Measurements from ENCODE around the gene DAP.

DNA sequence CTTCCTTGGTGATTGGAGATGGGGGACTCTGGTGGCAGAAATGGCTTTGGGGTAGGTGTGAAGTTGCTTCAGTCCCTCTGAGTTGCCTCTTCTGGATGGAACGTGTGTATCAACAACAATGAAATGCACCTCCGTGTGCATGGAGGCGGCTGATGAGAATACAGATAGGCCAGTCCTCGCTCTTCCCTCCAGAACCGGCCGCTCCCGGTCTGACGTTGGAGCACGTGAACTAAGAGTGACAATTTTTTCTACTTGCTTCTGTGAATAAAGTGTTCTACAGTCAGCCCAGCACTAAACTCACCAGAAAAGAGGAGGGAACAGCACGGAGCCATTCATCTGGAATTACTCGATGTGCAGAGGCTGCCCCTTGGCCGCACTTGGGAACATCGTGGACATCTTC lies 106.5 kb downstream of the DAP start:
- TF ChIP-seq, protein P1, sequence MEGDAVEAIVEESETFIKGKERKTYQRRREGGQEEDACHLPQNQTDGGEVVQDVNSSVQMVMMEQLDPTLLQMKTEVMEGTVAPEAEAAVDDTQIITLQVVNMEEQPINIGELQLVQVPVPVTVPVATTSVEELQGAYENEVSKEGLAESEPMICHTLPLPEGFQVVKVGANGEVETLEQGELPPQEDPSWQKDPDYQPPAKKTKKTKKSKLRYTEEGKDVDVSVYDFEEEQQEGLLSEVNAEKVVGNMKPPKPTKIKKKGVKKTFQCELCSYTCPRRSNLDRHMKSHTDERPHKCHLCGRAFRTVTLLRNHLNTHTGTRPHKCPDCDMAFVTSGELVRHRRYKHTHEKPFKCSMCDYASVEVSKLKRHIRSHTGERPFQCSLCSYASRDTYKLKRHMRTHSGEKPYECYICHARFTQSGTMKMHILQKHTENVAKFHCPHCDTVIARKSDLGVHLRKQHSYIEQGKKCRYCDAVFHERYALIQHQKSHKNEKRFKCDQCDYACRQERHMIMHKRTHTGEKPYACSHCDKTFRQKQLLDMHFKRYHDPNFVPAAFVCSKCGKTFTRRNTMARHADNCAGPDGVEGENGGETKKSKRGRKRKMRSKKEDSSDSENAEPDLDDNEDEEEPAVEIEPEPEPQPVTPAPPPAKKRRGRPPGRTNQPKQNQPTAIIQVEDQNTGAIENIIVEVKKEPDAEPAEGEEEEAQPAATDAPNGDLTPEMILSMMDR (IDR thresholded peaks at IDR 0.05): no peak
- TF ChIP-seq POLR2A (IDR thresholded peaks at IDR 0.05): no peak
- no peak for TF ChIP-seq POLR2AphosphoS5 (IDR thresholded peaks at IDR 0.05; ENCODE audit: insufficient read depth in 1 of 2, low read depth in 1 of 2)
